Liver (tissue), 3 donors: ENCODE results near the gene CPLX1.

Experiments
- CTCF ChIP-seq: fragments of 150-350 bp; IDR thresholded peaks from 2 replicates; pipeline ENCODE4 v1.5.1; 2017; ENCODE audit warnings: improper control_type of control experiment, low read depth, low read length; ENCODE audit not compliant: missing input control
- RAD21 ChIP-seq, 2 donors: IDR thresholded peaks; 2 replicates each; pipeline ENCODE4 v1.6.1; 2016; ENCODE audit warnings: antibody characterized with exemption in 2 of 2, mild to moderate bottlenecking in 2 of 2
- SP1 ChIP-seq: IDR thresholded peaks from 2 replicates; pipeline ENCODE4 v1.6.1; 2018; ENCODE audit warnings: antibody characterized with exemption, mild to moderate bottlenecking
- ZBTB33 ChIP-seq: IDR thresholded peaks from 2 replicates; pipeline ENCODE4 v1.6.1; 2016; ENCODE audit warnings: antibody characterized with exemption
- donor health status: healthy.
- donor health status: healthy.

- TF ChIP-seq RAD21 (IDR thresholded peaks at IDR 0.05) (no peak), CTCF (no peak), ZBTB33 (no peak), SP1 (no peak)
Measured at GRCh38 chr4:769511-769910, 56.4 kb downstream of the CPLX1 start.
